Measurements from ENCODE around the gene CRY1.
"Not testable (repeated sequence)": the region's sequence is repeated elsewhere in the genome, so short reads cannot be mapped to it uniquely, and the experiment has no call there.

Gene CRY1

DNA sequence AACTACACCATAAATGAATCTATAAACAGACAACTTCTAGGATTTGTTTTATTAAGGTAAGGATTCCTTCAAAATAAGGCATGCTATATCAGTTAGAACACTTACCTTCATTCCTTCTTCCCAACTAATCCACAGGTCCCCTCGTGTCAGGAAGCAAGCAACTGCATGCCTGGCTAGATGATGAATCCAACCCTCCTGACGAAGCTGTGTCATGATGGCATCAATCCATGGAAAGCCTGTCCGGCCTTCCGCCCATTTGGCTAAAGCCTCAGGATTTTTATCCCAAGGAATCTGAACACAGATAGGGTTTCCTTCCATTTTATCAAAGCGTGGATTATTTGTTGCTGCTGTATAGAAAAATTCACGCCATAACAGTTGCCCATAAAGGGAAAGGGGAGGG lies 93.9 kb downstream of the CRY1 start:
- DNase-seq (ENCODE audit: low spot score) = no peak

DNA sequence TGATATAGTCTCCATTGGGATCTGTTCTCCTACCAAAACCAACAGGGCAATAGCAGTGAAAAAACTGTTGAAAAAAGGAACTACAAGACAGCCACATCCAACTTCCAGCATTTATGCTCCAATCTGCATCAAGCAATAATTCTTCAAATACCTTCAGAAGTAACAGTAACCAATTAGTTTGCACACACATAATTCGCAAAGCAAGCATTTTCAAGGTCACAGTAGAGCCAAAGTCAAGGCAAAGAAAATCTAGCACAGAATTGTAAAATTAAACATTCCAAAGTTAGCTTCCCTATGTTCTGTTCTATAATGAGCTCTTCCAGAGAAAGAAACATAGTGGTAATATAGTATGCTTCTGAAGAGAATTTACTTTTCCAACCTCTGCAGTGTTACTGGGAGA lies 95.4 kb downstream of the CRY1 start:
- DNase-seq (ENCODE audit: low spot score) = no peak

- DNase-seq (ENCODE audit: low spot score) = not testable (repeated sequence)
These were observed 97.2 kb downstream of the CRY1 start for GRCh38 chr12:106996102-106996501.

DNA sequence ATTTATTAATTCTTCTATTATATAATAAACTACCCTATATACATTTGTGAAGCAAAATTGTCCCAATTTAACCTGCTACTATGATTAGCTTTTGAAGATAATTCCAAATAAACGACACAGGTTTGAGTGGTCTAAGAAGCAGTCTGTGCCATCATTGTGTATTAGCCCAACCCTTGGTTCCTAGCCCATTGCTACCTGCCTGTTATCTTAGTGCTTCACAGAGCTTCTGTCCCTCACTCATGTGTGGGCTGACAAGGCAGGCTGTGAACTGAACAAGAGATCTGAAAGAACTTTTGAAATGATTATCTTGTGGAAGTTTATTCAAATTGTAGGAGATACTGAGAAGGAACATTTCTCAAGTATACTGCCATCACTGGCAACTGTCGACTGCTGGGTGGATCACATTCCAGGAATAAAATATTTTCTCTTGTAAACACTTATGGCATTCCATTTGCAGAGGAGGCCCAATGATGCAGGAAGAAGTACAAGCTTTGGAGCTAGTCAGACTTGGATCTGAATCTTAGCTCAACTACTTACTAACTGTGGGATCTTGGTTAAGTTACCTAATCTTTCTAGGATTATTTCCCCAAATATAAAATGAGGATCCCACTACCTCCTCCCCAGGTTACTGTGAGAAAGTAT lies 98.6 kb downstream of the CRY1 start:
- DNase-seq (ENCODE audit: low spot score) = no peak

DNA sequence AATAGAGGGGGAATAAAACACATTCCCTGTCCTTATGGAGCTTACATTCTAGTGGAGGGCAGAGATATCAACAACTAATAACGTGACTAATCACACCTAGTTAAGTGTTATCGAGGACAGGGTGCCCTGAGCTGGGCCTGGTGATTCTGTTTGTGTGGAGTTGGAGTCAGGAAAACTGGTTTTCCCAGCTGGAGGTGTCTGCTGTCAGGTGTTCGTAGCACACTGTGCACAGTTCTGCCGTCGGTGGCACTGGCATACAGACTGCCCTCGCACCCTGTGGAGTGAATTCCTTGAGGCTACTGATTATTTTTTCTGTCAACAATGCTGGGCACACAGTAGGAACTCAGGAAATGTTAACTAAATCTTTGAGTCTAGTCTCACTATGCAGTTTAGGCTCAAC lies 105.5 kb downstream of the CRY1 start:
- no peak for DNase-seq (ENCODE audit: low spot score)

DNA sequence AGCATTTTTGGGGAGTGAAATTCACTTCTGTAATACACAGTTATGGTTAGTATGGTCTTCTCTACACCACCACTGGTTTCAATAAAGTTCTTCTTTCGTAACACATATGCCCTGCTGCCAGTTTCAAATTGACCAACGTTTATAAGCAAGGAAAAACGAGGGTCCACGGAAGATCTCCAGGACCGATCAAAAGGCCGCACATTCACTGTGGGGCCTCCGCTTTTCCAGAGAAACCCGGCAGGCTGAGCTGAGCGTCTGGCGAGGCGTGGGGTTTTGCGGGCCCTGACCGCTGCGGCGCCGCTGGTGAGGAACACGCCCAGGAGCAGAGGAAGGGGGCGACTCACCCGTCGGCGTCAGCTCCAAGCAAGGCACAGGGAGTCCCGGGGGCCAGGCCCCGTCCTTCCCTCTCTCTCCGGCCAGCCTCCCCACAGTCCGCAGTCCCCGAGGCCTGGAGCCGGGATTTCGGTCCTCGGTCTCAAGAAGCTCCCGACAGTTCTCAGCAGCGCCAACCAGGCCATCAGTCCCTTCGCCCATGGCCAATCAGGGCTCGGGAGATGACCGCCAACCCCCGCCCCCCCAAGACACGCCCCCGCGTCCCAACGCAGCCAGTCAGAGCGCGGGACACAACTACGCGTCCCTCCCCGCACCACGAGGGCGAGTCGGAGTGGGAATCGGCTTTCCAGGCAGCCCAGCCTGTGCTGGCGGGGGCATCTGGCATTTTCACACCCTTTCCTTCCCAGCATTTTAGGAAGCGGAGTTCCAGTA lies 106.5 kb downstream of the CRY1 start, which contains the start of gene MTERF2:
Gene MTERF2 (minus strand): TSS at position 522 of the 765 bp plus-strand sequence. CDS start 8,432 bp downstream, outside the sequence.
- peak; percentile 95 for DNase-seq (ENCODE audit: low spot score)

DNA sequence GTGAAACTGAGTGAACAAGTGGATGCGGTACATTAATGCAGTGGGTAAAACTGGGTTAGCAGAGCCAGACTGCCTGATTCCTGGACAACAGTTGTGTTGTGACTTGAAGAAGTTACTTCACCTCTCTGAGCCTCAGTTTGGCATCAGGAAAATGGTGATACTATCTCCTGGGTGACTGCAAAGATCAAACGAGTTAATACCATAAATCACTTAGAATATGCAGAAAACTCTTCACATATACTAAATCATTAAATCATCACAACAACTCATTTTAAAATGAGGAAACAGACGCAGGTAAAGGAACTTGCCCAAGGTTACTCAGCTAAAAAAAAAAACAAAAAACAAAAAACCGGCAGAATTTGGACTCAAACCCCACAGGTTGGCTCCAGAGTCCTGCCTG lies 107.2 kb downstream of the CRY1 start:
- DNase-seq (ENCODE audit: low spot score) = no peak

DNA sequence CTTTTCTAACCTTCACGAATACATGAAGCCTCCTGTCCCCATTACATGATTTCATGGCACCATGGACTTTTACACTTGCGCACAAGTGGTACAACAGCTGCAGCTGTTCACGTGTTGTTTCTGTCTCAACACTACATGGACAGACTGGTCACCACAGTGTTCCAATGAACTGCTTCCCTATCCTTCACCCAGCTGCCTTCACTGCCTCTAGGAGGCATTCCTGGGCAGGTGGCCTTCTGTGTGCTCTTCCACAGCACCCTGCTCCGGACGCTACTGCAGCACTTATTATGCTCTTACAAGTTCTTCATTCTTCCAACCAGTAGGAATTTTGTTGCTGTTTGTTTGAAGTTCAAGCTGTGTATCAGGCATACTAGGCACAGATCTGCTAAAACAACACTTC lies 107.9 kb downstream of the CRY1 start:
- DNase-seq (ENCODE audit: low spot score) = no peak

DNA sequence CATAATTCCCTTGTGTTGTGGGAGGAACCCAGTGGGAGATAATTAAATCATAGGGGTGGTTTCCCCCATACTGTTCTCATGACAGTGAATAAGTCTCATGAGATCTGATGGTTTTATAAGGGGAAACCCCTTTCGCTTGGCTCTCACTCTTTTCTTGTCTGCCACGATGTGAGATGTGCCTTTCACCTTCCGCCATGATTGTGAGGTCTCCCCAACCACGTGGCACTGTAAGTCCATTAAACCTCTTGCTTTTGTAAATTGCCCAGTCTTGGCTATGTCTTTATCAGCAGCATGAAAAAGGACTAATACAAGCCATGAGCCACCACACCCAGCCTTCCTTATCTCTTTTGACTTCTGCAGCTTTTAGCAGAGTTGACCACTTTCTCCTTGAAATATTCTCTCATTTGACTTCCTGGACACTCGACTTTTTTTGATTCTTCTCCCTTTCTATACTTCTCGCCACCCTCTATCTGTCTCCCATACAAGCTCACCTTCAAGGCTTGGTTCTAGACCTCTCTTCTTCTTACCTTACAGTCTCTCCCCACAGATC lies 108.7 kb downstream of the CRY1 start:
- DNase-seq (ENCODE audit: low spot score) = no peak

GRCh38 chr12:106982229-106982628 lies 111.1 kb downstream of the CRY1 start:
- no peak for DNase-seq (ENCODE audit: low spot score)

DNA sequence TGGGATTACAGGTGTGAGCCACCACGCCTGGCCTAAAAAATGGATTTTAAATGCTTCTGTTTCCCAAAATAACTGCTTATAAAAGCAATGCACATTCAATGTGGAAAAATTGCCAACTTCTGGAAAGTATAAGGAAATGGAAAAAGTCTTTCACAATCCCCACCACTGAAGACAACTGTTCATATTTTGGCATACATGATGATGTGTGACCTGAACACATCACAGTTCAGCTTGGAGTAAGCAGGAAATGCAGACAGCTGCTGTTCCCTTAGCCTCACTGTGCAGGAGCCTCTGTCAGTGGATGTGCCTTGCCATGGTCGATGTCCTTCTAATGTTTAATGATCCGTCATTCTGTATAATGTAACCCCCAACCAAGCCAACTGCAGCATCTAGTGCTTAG lies 111.6 kb downstream of the CRY1 start:
- DNase-seq (ENCODE audit: low spot score) = no peak

GRCh38 chr12:106980944-106981343 lies 112.4 kb downstream of the CRY1 start:
- no peak for DNase-seq (ENCODE audit: low spot score)

DNA sequence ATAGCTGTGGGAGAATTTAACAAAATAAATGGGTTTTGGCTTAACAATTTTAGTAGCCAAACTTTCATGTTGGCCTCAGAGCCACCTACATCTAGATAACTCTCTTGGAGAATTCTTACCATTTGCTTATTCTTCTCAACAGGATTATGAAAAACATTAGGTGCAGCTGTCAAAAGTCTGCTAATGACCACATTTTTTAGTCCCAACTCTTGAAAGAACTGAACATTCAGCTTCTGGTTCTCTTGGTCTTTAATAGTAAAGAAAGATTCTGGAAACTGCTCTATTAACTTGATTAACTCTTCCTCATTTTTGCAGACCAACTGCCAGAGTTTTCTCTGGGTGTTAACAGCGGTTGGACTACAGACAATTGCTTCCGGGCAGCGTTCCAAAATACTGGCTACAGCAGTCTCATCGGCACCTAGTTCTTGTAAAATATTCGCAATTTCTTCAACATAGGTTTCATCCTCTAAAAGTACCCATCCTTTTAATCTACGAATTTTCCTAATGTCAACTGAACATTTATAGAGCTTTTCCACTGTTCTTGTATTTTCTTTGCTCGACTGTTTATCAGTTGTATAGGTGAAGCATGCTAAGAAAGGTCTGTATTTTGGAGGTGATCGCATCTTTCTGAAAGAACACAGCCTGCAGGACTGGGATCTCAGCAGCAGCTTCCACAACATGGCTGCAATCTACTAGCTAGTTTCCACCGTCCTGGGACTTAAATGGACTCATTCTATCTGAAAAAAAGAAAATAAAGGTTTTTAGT lies 115.1 kb downstream of the CRY1 start:
- peak; percentile 55 for DNase-seq (ENCODE audit: low spot score)

DNA sequence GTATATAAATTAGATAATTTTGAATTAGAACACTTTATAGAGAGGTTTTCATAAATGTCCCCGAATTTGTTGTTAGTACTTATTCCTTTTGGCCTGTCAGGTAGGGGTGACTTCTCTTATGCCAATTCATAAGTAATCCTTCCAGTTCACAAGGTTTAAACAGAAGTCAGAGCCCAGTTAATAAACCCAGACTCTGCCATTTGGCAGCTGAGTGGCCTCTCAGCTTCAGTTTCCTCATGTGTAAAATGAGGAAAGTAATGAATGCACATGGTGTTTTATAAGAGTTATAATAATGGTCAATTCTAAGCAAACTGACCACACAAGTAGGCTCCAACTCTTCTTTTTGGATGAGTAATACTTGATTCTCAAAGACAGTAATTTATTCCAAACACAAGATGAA lies 116.7 kb downstream of the CRY1 start:
- no peak for DNase-seq (ENCODE audit: low spot score)

DNA sequence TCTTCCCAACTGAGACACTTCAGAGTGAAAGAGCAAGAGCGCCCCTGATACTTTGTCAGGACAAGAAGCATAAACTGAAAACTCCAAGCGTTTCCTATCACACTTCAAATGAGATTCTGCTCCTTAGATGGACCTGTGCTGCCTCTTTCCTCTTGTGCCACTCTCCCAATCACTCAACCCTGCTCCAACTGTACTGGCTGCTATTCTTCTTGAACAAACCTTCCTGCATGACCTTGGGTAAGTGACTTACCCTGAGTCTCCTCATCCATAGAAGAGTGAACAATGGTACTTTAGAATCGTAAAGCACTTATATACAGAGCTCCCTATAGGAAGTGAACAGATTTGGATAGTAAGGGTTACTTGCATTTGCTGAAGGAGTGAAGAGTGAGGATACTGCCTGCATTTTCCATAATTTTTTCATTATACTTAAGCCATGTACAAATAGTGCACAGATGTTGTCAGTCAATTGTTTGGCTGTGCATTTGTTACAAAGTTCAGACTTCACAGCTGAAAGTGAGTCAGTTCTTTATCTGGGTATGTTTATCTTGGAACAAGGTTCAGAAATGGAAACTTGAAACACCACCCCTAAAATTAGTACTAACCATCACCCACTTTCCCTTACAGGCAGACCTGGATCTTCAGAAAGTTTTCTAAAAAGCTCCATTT lies 117.2 kb downstream of the CRY1 start:
- DNase-seq (ENCODE audit: low spot score) = no peak

GRCh38 chr12:106975098-106975497 lies 118.3 kb downstream of the CRY1 start:
- DNase-seq (ENCODE audit: low spot score) = no peak

GRCh38 chr12:106974511-106974910 lies 118.8 kb downstream of the CRY1 start:
- DNase-seq (ENCODE audit: low spot score) = no peak

DNA sequence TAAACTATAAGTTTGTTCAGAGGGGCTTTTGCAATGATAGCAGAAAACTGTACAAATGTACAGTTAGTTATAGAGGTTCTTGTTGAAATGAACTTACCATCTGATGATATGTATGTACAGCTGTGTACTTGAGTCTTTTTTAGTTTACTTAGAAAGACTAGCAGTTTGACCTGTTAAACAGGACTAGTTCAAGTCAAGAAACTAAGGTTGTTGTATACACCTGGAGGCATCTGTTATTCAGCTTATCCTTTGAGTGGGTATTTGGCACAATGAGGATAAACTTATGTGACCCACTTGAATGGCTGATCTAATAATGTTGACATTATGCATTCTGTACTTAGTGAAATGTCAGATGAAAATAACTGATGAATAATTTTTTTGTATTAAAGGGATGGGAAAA lies 119.8 kb downstream of the CRY1 start:
- DNase-seq (ENCODE audit: low spot score) = no peak

- DNase-seq (ENCODE audit: low spot score) = no peak
These were observed 122.3 kb downstream of the CRY1 start for GRCh38 chr12:106971065-106971464.

- DNase-seq (ENCODE audit: low spot score) = no peak
These were observed 128.8 kb downstream of the CRY1 start for GRCh38 chr12:106964526-106964925.

DNA sequence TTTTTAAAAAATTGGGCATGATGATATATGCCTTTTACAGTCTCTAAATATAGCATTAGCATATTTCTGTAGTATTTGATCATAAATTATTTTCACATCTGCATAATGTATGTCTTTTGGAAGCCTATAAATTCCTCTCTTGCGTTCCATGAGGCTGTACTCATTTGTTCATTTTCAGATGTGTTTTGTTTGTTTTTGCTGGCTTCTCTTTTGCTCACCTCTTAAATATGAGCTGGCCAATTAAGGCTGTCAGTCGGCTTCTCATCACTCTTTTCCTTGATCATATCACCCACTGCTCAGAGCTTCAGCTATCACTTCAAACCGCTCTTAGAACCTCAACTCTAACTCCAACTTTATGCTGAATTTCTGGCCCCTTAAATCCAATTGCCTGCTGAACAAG lies 131.1 kb downstream of the CRY1 start:
- no peak for DNase-seq (ENCODE audit: low spot score)

GRCh38 chr12:106960443-106960842 lies 132.9 kb downstream of the CRY1 start:
- no peak for DNase-seq (ENCODE audit: low spot score)
